A549 (cell line): ENCODE measurements around the gene ANKS1B.

ENCODE experiments used
- BHLHE40 ChIP-seq: IDR thresholded peaks from 2 replicates; pipeline ENCODE4 v1.6.1; 2012; ENCODE audit warnings: low read depth, low read length, inconsistent platforms
- EP300 ChIP-seq, 2 experiments: fragments of >200 bp; sonication (Bioruptor Twin); formaldehyde crosslinking; IDR thresholded peaks; 2 replicates in 1 of 2; 3 replicates in 1 of 2; pipeline ENCODE4 v1.6.1; 2016 to 2017
- PHF8 ChIP-seq: fragments of 200-600 bp; sonication (generic); IDR thresholded peaks from 2 replicates; pipeline ENCODE4 v1.6.1; 2016; ENCODE audit warnings: low read depth, mild to moderate bottlenecking, antibody characterized with exemption, moderate library complexity, borderline replicate concordance
- POLR2A ChIP-seq: IDR thresholded peaks from 2 replicates; pipeline ENCODE4 v1.6.1; 2012; ENCODE audit warnings: mild to moderate bottlenecking, low read length
- RAD21 ChIP-seq, 2 experiments: fragments of >200 bp in 1 of 2; sonication (Bioruptor Twin) in 1 of 2; formaldehyde crosslinking in 1 of 2; IDR thresholded peaks in 1 of 2; conservative IDR thresholded peaks in 1 of 2; 2 replicates in 1 of 2; 3 replicates in 1 of 2; pipeline ENCODE4 v1.6.1; 2012 to 2018; ENCODE audit warnings: inconsistent platforms in 1 of 2
- RCOR1 ChIP-seq: fragments of 150-350 bp; IDR thresholded peaks from 2 replicates; pipeline ENCODE4 v1.6.1; 2014; ENCODE audit warnings: antibody characterized with exemption, low read length, low read depth
- ZC3H11A ChIP-seq: fragments of 450-650 bp; IDR thresholded peaks from 2 replicates; pipeline ENCODE4 v1.6.1; 2014; ENCODE audit warnings: antibody characterized with exemption, mild to moderate bottlenecking
- TF ChIP-seq, protein P1 (sequence below): IDR thresholded peaks from 2 replicates; pipeline ENCODE4 v1.6.1; 2012
- TF ChIP-seq, protein P2 (sequence below): fragments of >200 bp; sonication (Bioruptor Twin); formaldehyde crosslinking; IDR thresholded peaks from 3 replicates; pipeline ENCODE4 v1.6.1; 2016
- TF ChIP-seq, protein P3 (sequence below): fragments of >200 bp; sonication (Bioruptor Twin); formaldehyde crosslinking; IDR thresholded peaks from 3 replicates; pipeline ENCODE4 v1.5.1; 2016
- TF ChIP-seq, protein P4 (sequence below): fragments of 200-600 bp; sonication (generic); IDR thresholded peaks from 2 replicates; pipeline ENCODE4 v1.6.1; 2016; ENCODE audit warnings: antibody characterized with exemption, mild to moderate bottlenecking, moderate library complexity

DNA sequence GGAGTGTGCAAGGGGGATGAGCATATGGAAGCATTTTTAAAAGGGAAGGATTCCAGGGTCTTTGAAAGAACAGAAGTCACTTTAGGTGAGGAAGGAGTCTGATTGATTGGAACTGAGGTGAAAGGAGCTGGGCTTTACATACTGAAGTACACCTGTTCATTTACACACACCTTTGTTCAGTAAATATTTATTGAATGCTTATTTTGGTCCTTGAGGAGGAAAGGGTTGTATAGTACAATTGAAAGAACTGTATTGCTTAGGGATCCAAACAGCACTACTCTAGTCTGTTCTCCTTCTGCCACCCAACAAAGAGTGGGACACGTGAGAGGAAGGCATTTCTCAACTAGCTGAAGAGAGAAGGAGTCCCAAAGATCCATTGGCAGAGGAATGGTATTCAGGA lies 1275.7 kb downstream of the ANKS1B start:
- no peak for TF ChIP-seq BHLHE40
- no peak for TF ChIP-seq RAD21 (conservative IDR thresholded peaks at IDR 0.05 in 1 of 2, IDR thresholded peaks at IDR 0.05 in 1 of 2)
- TF ChIP-seq, protein P1, sequence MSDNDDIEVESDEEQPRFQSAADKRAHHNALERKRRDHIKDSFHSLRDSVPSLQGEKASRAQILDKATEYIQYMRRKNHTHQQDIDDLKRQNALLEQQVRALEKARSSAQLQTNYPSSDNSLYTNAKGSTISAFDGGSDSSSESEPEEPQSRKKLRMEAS: no peak
- TF ChIP-seq, protein P2, sequence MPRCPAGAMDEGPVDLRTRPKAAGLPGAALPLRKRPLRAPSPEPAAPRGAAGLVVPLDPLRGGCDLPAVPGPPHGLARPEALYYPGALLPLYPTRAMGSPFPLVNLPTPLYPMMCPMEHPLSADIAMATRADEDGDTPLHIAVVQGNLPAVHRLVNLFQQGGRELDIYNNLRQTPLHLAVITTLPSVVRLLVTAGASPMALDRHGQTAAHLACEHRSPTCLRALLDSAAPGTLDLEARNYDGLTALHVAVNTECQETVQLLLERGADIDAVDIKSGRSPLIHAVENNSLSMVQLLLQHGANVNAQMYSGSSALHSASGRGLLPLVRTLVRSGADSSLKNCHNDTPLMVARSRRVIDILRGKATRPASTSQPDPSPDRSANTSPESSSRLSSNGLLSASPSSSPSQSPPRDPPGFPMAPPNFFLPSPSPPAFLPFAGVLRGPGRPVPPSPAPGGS: no peak
- TF ChIP-seq, protein P3, sequence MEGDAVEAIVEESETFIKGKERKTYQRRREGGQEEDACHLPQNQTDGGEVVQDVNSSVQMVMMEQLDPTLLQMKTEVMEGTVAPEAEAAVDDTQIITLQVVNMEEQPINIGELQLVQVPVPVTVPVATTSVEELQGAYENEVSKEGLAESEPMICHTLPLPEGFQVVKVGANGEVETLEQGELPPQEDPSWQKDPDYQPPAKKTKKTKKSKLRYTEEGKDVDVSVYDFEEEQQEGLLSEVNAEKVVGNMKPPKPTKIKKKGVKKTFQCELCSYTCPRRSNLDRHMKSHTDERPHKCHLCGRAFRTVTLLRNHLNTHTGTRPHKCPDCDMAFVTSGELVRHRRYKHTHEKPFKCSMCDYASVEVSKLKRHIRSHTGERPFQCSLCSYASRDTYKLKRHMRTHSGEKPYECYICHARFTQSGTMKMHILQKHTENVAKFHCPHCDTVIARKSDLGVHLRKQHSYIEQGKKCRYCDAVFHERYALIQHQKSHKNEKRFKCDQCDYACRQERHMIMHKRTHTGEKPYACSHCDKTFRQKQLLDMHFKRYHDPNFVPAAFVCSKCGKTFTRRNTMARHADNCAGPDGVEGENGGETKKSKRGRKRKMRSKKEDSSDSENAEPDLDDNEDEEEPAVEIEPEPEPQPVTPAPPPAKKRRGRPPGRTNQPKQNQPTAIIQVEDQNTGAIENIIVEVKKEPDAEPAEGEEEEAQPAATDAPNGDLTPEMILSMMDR: no peak
- no peak for TF ChIP-seq PHF8
- no peak for TF ChIP-seq POLR2A
- TF ChIP-seq EP300 (IDR thresholded peaks at IDR 0.05): no peak
- no peak for TF ChIP-seq RCOR1
- TF ChIP-seq, protein P4, sequence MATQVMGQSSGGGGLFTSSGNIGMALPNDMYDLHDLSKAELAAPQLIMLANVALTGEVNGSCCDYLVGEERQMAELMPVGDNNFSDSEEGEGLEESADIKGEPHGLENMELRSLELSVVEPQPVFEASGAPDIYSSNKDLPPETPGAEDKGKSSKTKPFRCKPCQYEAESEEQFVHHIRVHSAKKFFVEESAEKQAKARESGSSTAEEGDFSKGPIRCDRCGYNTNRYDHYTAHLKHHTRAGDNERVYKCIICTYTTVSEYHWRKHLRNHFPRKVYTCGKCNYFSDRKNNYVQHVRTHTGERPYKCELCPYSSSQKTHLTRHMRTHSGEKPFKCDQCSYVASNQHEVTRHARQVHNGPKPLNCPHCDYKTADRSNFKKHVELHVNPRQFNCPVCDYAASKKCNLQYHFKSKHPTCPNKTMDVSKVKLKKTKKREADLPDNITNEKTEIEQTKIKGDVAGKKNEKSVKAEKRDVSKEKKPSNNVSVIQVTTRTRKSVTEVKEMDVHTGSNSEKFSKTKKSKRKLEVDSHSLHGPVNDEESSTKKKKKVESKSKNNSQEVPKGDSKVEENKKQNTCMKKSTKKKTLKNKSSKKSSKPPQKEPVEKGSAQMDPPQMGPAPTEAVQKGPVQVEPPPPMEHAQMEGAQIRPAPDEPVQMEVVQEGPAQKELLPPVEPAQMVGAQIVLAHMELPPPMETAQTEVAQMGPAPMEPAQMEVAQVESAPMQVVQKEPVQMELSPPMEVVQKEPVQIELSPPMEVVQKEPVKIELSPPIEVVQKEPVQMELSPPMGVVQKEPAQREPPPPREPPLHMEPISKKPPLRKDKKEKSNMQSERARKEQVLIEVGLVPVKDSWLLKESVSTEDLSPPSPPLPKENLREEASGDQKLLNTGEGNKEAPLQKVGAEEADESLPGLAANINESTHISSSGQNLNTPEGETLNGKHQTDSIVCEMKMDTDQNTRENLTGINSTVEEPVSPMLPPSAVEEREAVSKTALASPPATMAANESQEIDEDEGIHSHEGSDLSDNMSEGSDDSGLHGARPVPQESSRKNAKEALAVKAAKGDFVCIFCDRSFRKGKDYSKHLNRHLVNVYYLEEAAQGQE: no peak
- TF ChIP-seq ZC3H11A: no peak
